ENCODE measurements around the gene MROH7. TPM values are rescaled to one million over a fixed set of nuclear protein-coding genes. Genes with fewer than 3 reads are reported as not detected.

The MROH7 gene
- total RNA-seq, 4 donors from 2014 or later = 0.65 to 3.0 (median 2.0) TPM

GRCh38 chr1:54645806-54646676, 4.5 kb downstream of the MROH7 start:
- peak in 1 of 2 donors; percentile 70 for DNase-seq (ENCODE audit: low spot score in 2 of 2)
- no peak overlapping the region for H3K4me3 ChIP-seq (ENCODE audit: low read depth, poor library complexity, severe bottlenecking)
- no peak for TF ChIP-seq CTCF (IDR thresholded peaks at IDR 0.05)
- TF ChIP-seq POLR2A (IDR thresholded peaks at IDR 0.05) = no peak
- whole genome bisulfite sequencing, 2 donors = 29 to 51% methylated on average over 7 of the region's 7 CpGs
- intact Hi-C loops (cut with DNase I; ENCODE audit: low total_unique reads) = no loop called here

GRCh38 chr1:54649130-54649898, 7.7 kb downstream of the MROH7 start:
- TF ChIP-seq POLR2A (IDR thresholded peaks at IDR 0.05) = no peak
- no peak for TF ChIP-seq CTCF (IDR thresholded peaks at IDR 0.05)
- no peak overlapping the region for H3K4me3 ChIP-seq (ENCODE audit: low read depth, poor library complexity, severe bottlenecking)
- intact Hi-C loops (cut with DNase I; ENCODE audit: low total_unique reads) = no loop called here
- DNase-seq (ENCODE audit: low spot score in 2 of 2) = peak in 1 of 2 donors; percentile 34
- WGBS, 2 donors = 50 to 51% methylated on average over 5 of the region's 5 CpGs

GRCh38 chr1:54649921-54650320, 8.3 kb downstream of the MROH7 start:
- intact Hi-C loops (cut with DNase I; ENCODE audit: low total_unique reads) = no loop called here
- peak in 1 of 2 donors; percentile 54 for DNase-seq (ENCODE audit: low spot score in 2 of 2)
- H3K4me3 ChIP-seq (ENCODE audit: low read depth, poor library complexity, severe bottlenecking) = no peak overlapping the region
- no peak for TF ChIP-seq CTCF (IDR thresholded peaks at IDR 0.05)
- WGBS, 2 donors = 60 to 65% methylated on average over 1 of the region's 1 CpG

- H3K4me3 ChIP-seq (ENCODE audit: low read depth, poor library complexity, severe bottlenecking) = no peak overlapping the region
- 87 to 94% methylated on average over 3 of the region's 3 CpGs for WGBS, 2 donors
- no peak for TF ChIP-seq POLR2A (IDR thresholded peaks at IDR 0.05)
- TF ChIP-seq CTCF (IDR thresholded peaks at IDR 0.05) = no peak
- intact Hi-C loops (cut with DNase I; ENCODE audit: low total_unique reads) = no loop called here
- DNase-seq (ENCODE audit: low spot score in 2 of 2) = no peak
Observed at GRCh38 chr1:54650417-54650816, 8.8 kb downstream of the MROH7 start.

GRCh38 chr1:54651608-54652007, 10.0 kb downstream of the MROH7 start:
- intact Hi-C loops (cut with DNase I; ENCODE audit: low total_unique reads) = no loop called here
- 81 to 91% methylated on average over 3 of the region's 3 CpGs for WGBS, 2 donors

More at GRCh38 chr1:54651608-54652007, 10.0 kb downstream of the MROH7 start:
- H3K4me3 ChIP-seq (ENCODE audit: low read depth, poor library complexity, severe bottlenecking) = no peak overlapping the region
- DNase-seq (ENCODE audit: low spot score in 2 of 2) = peak in 1 of 2 donors; percentile 71
- no peak for TF ChIP-seq CTCF (IDR thresholded peaks at IDR 0.05)
- TF ChIP-seq POLR2A (IDR thresholded peaks at IDR 0.05) = no peak

Measured in lower leg skin (tissue), 4 donors.